ENCODE data around the gene CCDC57.
A peak's percentile ranks its signal among the peaks of the same experiment; 100 is the strongest.
"Not testable (repeated sequence)": the region's sequence is repeated elsewhere in the genome, so short reads cannot be mapped to it uniquely, and the experiment has no call there.

The CCDC57 gene

GRCh38 chr17:82221341-82221902 is 8.8 kb upstream of the CCDC57 start:
- no peak for DNase-seq

- DNase-seq, result no peak
Measured at GRCh38 chr17:82219753-82220709, 7.4 kb upstream of the CCDC57 start.

GRCh38 chr17:82219083-82219482 is 6.4 kb upstream of the CCDC57 start:
- no peak for DNase-seq

GRCh38 chr17:82218349-82219075 is 5.9 kb upstream of the CCDC57 start:
- no peak for DNase-seq

GRCh38 chr17:82217530-82218204 is 5.0 kb upstream of the CCDC57 start:
- DNase-seq, result no peak

GRCh38 chr17:82217120-82217529 is 4.5 kb upstream of the CCDC57 start:
- DNase-seq, result no peak

GRCh38 chr17:82216301-82217119 is 3.9 kb upstream of the CCDC57 start:
- peak; percentile 65 to 72 for DNase-seq

GRCh38 chr17:82215972-82216300 is 3.3 kb upstream of the CCDC57 start:
- no peak for DNase-seq

GRCh38 chr17:82215095-82215971 is 2.7 kb upstream of the CCDC57 start:
- DNase-seq, result no peak

GRCh38 chr17:82214012-82214628 is 1.5 kb upstream of the CCDC57 start:
- no peak for DNase-seq

- peak; percentile 70 to 78 for DNase-seq
Measured at GRCh38 chr17:82213251-82214011, 789 bp upstream of the CCDC57 start.

- DNase-seq, result not testable (repeated sequence)
Measured at GRCh38 chr17:82210655-82211054, 2.0 kb downstream of the CCDC57 start.

GRCh38 chr17:82205720-82206508 is 6.7 kb downstream of the CCDC57 start:
- peak; percentile 80 to 86 for DNase-seq

GRCh38 chr17:82204831-82205719 is 7.6 kb downstream of the CCDC57 start:
- peak; percentile 37 to 57 for DNase-seq

GRCh38 chr17:82203920-82204319 is 8.7 kb downstream of the CCDC57 start:
- DNase-seq, result no peak

GRCh38 chr17:82202981-82203380 is 9.7 kb downstream of the CCDC57 start:
- peak in 1 of 2 experiments; percentile 40 for DNase-seq

GRCh38 chr17:82201498-82201910 is 11.1 kb downstream of the CCDC57 start:
- DNase-seq, result no peak

Data from activated CD4-positive, alpha-beta T cell treated with anti-CD3 and anti-CD28 coated beads, Interleukin-2, amount 50 U/mL, for 48 hours (primary cell).